ENCODE results near the gene GLG1.

Gene GLG1

GRCh38 chr16:74623214-74623838 lies 16.4 kb upstream of the GLG1 start:
- TF ChIP-seq, protein P1, sequence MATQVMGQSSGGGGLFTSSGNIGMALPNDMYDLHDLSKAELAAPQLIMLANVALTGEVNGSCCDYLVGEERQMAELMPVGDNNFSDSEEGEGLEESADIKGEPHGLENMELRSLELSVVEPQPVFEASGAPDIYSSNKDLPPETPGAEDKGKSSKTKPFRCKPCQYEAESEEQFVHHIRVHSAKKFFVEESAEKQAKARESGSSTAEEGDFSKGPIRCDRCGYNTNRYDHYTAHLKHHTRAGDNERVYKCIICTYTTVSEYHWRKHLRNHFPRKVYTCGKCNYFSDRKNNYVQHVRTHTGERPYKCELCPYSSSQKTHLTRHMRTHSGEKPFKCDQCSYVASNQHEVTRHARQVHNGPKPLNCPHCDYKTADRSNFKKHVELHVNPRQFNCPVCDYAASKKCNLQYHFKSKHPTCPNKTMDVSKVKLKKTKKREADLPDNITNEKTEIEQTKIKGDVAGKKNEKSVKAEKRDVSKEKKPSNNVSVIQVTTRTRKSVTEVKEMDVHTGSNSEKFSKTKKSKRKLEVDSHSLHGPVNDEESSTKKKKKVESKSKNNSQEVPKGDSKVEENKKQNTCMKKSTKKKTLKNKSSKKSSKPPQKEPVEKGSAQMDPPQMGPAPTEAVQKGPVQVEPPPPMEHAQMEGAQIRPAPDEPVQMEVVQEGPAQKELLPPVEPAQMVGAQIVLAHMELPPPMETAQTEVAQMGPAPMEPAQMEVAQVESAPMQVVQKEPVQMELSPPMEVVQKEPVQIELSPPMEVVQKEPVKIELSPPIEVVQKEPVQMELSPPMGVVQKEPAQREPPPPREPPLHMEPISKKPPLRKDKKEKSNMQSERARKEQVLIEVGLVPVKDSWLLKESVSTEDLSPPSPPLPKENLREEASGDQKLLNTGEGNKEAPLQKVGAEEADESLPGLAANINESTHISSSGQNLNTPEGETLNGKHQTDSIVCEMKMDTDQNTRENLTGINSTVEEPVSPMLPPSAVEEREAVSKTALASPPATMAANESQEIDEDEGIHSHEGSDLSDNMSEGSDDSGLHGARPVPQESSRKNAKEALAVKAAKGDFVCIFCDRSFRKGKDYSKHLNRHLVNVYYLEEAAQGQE (IDR thresholded peaks at IDR 0.05; ENCODE audit: insufficient read depth in 1 of 2, low read depth in 2 of 2, low read length in 2 of 2) = no peak
- TF ChIP-seq SIN3A (IDR thresholded peaks at IDR 0.05; ENCODE audit: borderline replicate concordance, insufficient read depth, low read length) (no peak), POLR2AphosphoS5 (IDR thresholded peaks at IDR 0.05; ENCODE audit: low read depth, low read length) (no peak), FOXP2 (optimal IDR thresholded peaks at IDR 0.05; ENCODE audit: borderline replicate concordance, extremely low read depth, extremely low read length, insufficient read depth) (no peak), TAF1 (IDR thresholded peaks at IDR 0.05; ENCODE audit: borderline replicate concordance, insufficient read depth, low read length) (no peak)

- TF ChIP-seq FOXP2 (optimal IDR thresholded peaks at IDR 0.05; ENCODE audit: borderline replicate concordance, extremely low read depth, extremely low read length, insufficient read depth) (no peak), POLR2AphosphoS5 (IDR thresholded peaks at IDR 0.05; ENCODE audit: low read depth, low read length) (no peak)
Observed at GRCh38 chr16:74622005-74622404, 15.1 kb upstream of the GLG1 start.

GRCh38 chr16:74617206-74617788 lies 10.4 kb upstream of the GLG1 start:
- TF ChIP-seq SIN3A (IDR thresholded peaks at IDR 0.05; ENCODE audit: borderline replicate concordance, insufficient read depth, low read length) (no peak), POLR2AphosphoS5 (IDR thresholded peaks at IDR 0.05; ENCODE audit: low read depth, low read length) (no peak)
- TF ChIP-seq, protein P1 (IDR thresholded peaks at IDR 0.05; ENCODE audit: insufficient read depth in 1 of 2, low read depth in 2 of 2, low read length in 2 of 2) = no peak

DNA sequence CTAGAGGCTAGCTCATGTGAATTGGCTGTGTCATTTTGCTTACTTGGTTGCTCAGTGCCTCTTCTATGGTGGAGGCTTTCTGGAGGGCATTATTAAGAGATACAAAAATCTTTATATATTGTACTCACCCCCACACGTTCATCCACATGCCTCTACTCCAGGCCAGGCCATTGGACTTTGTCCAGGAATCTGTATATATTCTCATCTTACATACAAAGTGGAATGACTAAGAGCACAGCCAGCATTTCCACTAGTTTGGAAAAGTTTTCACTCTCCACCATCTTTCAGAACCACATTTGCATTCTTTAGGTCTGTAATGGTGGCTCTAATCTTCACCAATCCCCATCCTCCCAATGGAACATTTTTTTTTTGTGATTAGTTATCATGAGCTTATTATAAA lies 4.8 kb upstream of the GLG1 start:
- TF ChIP-seq FOXP2 (optimal IDR thresholded peaks at IDR 0.05; ENCODE audit: borderline replicate concordance, extremely low read depth, extremely low read length, insufficient read depth) = no peak
- TF ChIP-seq POLR2AphosphoS5 (IDR thresholded peaks at IDR 0.05; ENCODE audit: low read depth, low read length) = no peak
- no peak for TF ChIP-seq TAF1 (IDR thresholded peaks at IDR 0.05; ENCODE audit: borderline replicate concordance, insufficient read depth, low read length)
- TF ChIP-seq SIN3A (IDR thresholded peaks at IDR 0.05; ENCODE audit: borderline replicate concordance, insufficient read depth, low read length) = no peak
- TF ChIP-seq, protein P1 (IDR thresholded peaks at IDR 0.05; ENCODE audit: insufficient read depth in 1 of 2, low read depth in 2 of 2, low read length in 2 of 2) = no peak

DNA sequence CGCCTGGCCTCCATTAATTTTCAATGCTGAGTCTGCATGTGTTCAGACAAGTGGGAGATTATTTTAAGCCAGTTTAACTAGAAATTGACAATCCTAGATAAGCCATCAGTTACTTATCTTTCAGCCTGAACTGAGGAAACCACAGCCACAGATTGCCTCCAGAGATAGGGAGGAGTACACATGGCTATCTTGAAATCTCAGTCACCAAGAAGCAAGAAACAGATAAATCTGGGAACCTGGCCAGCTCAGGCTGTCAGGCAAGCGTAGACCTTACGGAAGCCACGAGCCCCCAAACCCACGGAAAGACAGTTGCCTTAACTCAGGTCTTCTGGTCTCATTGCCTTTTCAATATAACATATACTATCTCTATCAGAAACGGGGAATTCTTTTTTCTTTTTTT lies 2.0 kb upstream of the GLG1 start:
- no peak for TF ChIP-seq TAF1 (IDR thresholded peaks at IDR 0.05; ENCODE audit: borderline replicate concordance, insufficient read depth, low read length)
- TF ChIP-seq FOXP2 (optimal IDR thresholded peaks at IDR 0.05; ENCODE audit: borderline replicate concordance, extremely low read depth, extremely low read length, insufficient read depth) = no peak
- TF ChIP-seq, protein P1 (IDR thresholded peaks at IDR 0.05; ENCODE audit: insufficient read depth in 1 of 2, low read depth in 2 of 2, low read length in 2 of 2) = no peak
- no peak for TF ChIP-seq SIN3A (IDR thresholded peaks at IDR 0.05; ENCODE audit: borderline replicate concordance, insufficient read depth, low read length)
- TF ChIP-seq POLR2AphosphoS5 (IDR thresholded peaks at IDR 0.05; ENCODE audit: low read depth, low read length) = no peak

All from PFSK-1 (cell line).